ENCODE data around the gene SLC25A44. TPM values are rescaled to one million over a fixed set of nuclear protein-coding genes. Genes with fewer than 3 reads are reported as not detected.

Gene SLC25A44
- total and polyA plus RNA-seq, 4 donors: 8.6 to 18.6 (median 12.9) TPM

GRCh38 chr1:156191292-156191964 is 2.5 kb upstream of the SLC25A44 start:
- Histone ChIP-seq H3K36me3 (ENCODE audit: control insufficient read depth in 1 of 2, insufficient read depth in 2 of 2, low read length in 1 of 2) (peaks cover 0 to under 1% of the 10 kb centered on the region in 2 donors), H3K27ac (ENCODE audit: low read depth in 1 of 2, low read length in 2 of 2) (no peak overlapping the region), H3K4me3 (ENCODE audit: low read length in 2 of 2) (no peak overlapping the region), H3K27me3 (ENCODE audit: control insufficient read depth in 1 of 2, insufficient read depth in 2 of 2, low read length in 1 of 2) (no peaks in the 10 kb centered on the region), H3K9me3 (ENCODE audit: control insufficient read depth, low read length) (no peaks in the 10 kb centered on the region), H3K4me1 (ENCODE audit: control insufficient read depth in 1 of 2, insufficient read depth in 2 of 2, low read length in 2 of 2) (no peaks in the 10 kb centered on the region)
- intact Hi-C loops (cut with DNase I): loop anchor here in 1 of 2 donors (10.0 kb wide), 1 partner anchor 47 kb away; no protein-coding TSS in a partner anchor
- 80 to 86% methylated on average over 4 of the region's 4 CpGs for WGBS, 2 donors
- no peak for DNase-seq
- no peak for ATAC-seq (ENCODE audit: low FRiP score)

DNA sequence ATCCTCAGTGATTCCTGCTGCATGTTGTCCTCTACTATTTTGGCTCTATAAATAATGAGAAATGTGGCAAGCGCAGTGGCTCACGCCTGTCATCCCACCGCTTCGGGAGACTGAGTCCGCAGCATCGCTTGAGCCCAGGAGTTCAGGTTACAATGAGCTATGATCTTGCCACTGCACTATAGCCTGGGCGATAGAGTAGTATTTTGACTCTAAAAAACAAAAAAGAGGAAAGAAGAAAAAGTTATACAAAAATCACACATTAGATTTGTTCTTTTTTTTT is 756 bp upstream of the SLC25A44 start:
- intact Hi-C loops (cut with DNase I): loop anchor here in 1 of 2 donors (10.0 kb wide), 1 partner anchor 48 kb away; no protein-coding TSS in a partner anchor
- ATAC-seq (ENCODE audit: low FRiP score): no peak
- peaks cover 0 to 2% of the 10 kb centered on the region in 2 donors for H3K36me3 ChIP-seq (ENCODE audit: control insufficient read depth in 1 of 2, insufficient read depth in 2 of 2, low read length in 1 of 2)
- DNase-seq: no peak
- no peaks in the 10 kb centered on the region for H3K27me3 ChIP-seq (ENCODE audit: control insufficient read depth in 1 of 2, insufficient read depth in 2 of 2, low read length in 1 of 2)
- WGBS, 2 donors: 59 to 63% methylated on average over 7 of the region's 7 CpGs
- peak overlapping the region; percentile 42 to 54 for H3K4me3 ChIP-seq (ENCODE audit: low read length in 2 of 2)
- H3K27ac ChIP-seq (ENCODE audit: low read depth in 1 of 2, low read length in 2 of 2): no peak overlapping the region
- no peaks in the 10 kb centered on the region for H3K9me3 ChIP-seq (ENCODE audit: control insufficient read depth, low read length)
- no peaks in the 10 kb centered on the region for H3K4me1 ChIP-seq (ENCODE audit: control insufficient read depth in 1 of 2, insufficient read depth in 2 of 2, low read length in 2 of 2)

GRCh38 chr1:156194300-156194652 is 372 bp downstream of the SLC25A44 start:
- no peaks in the 10 kb centered on the region for H3K4me1 ChIP-seq (ENCODE audit: control insufficient read depth in 1 of 2, insufficient read depth in 2 of 2, low read length in 2 of 2)
- H3K9me3 ChIP-seq (ENCODE audit: control insufficient read depth, low read length): no peaks in the 10 kb centered on the region
- intact Hi-C loops (cut with DNase I): loop anchor here (2.0 to 10.0 kb wide), 2 partner anchors 19 to 49 kb away; partner anchors contain the start of gene PMF1 (in 1 of the 2)
- ATAC-seq (ENCODE audit: low FRiP score) (peak; percentile 3), DNase-seq (no peak)
- peak overlapping the region; percentile 70 to 84 for H3K4me3 ChIP-seq (ENCODE audit: low read length in 2 of 2)
- WGBS, 2 donors: 11 to 13% methylated on average over 14 of the region's 14 CpGs
- peaks cover 0 to 2% of the 10 kb centered on the region in 2 donors for H3K36me3 ChIP-seq (ENCODE audit: control insufficient read depth in 1 of 2, insufficient read depth in 2 of 2, low read length in 1 of 2)
- H3K27me3 ChIP-seq (ENCODE audit: control insufficient read depth in 1 of 2, insufficient read depth in 2 of 2, low read length in 1 of 2): no peaks in the 10 kb centered on the region
- peak overlapping the region; percentile 1 to 65 for H3K27ac ChIP-seq (ENCODE audit: low read depth in 1 of 2, low read length in 2 of 2)

- no peaks in the 10 kb centered on the region for H3K9me3 ChIP-seq (ENCODE audit: control insufficient read depth, low read length)
- DNase-seq (no peak), ATAC-seq (ENCODE audit: low FRiP score) (no peak)
- H3K4me3 ChIP-seq (ENCODE audit: low read length in 2 of 2): no peak overlapping the region
- H3K27ac ChIP-seq (ENCODE audit: low read depth in 1 of 2, low read length in 2 of 2): no peak overlapping the region
- WGBS, 2 donors: 66% methylated on average over 4 of the region's 4 CpGs
- H3K36me3 ChIP-seq (ENCODE audit: control insufficient read depth in 1 of 2, insufficient read depth in 2 of 2, low read length in 1 of 2): peaks cover 4 to 6% of the 10 kb centered on the region in 2 donors
- intact Hi-C loops (cut with DNase I): loop anchor here (2.0 to 10.0 kb wide), 2 partner anchors 17 to 51 kb away; partner anchors contain the start of gene PMF1 (in 1 of the 2)
- H3K4me1 ChIP-seq (ENCODE audit: control insufficient read depth in 1 of 2, insufficient read depth in 2 of 2, low read length in 2 of 2): no peaks in the 10 kb centered on the region
- no peaks in the 10 kb centered on the region for H3K27me3 ChIP-seq (ENCODE audit: control insufficient read depth in 1 of 2, insufficient read depth in 2 of 2, low read length in 1 of 2)
Measured at GRCh38 chr1:156195853-156196252, 1.9 kb downstream of the SLC25A44 start.

DNA sequence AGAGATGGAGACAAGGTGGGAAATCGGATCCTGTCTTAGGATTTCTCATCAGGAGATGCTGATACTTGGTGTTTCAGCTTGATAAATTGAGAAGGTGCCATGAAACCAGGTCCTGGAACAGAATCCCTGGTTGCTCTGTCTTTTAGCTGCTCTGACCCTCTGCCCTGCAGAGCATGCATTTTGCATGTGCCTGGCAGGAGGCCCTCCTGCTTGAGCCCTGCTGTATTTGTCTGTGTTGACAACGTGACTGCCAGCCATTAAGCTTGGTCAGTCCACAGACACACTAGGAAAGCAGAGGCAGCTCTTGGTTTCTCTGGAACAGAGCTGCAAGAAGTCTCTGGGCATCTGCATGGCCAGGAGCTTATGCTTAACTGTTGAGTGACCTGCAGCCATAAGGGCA is 2.5 kb downstream of the SLC25A44 start:
- intact Hi-C loops (cut with DNase I): loop anchor here in 1 of 2 donors (10.0 kb wide), 1 partner anchor 52 kb away; no protein-coding TSS in a partner anchor
- DNase-seq (no peak), ATAC-seq (ENCODE audit: low FRiP score) (no peak)
- Histone ChIP-seq H3K4me3 (ENCODE audit: low read length in 2 of 2) (no peak overlapping the region), H3K27me3 (ENCODE audit: control insufficient read depth in 1 of 2, insufficient read depth in 2 of 2, low read length in 1 of 2) (no peaks in the 10 kb centered on the region), H3K27ac (ENCODE audit: low read depth in 1 of 2, low read length in 2 of 2) (no peak overlapping the region), H3K36me3 (ENCODE audit: control insufficient read depth in 1 of 2, insufficient read depth in 2 of 2, low read length in 1 of 2) (peaks cover 4 to 6% of the 10 kb centered on the region in 2 donors), H3K4me1 (ENCODE audit: control insufficient read depth in 1 of 2, insufficient read depth in 2 of 2, low read length in 2 of 2) (no peaks in the 10 kb centered on the region), H3K9me3 (ENCODE audit: control insufficient read depth, low read length) (no peaks in the 10 kb centered on the region)
- WGBS, 2 donors: 56 to 57% methylated on average over 2 of the region's 2 CpGs

- H3K27ac ChIP-seq (ENCODE audit: low read depth in 1 of 2, low read length in 2 of 2): no peak overlapping the region
- DNase-seq (no peak), ATAC-seq (ENCODE audit: low FRiP score) (no peak)
- H3K9me3 ChIP-seq (ENCODE audit: control insufficient read depth, low read length): no peaks in the 10 kb centered on the region
- 72 to 78% methylated on average over 5 of the region's 5 CpGs for WGBS, 2 donors
- peaks cover 4 to 9% of the 10 kb centered on the region in 2 donors for H3K36me3 ChIP-seq (ENCODE audit: control insufficient read depth in 1 of 2, insufficient read depth in 2 of 2, low read length in 1 of 2)
- H3K27me3 ChIP-seq (ENCODE audit: control insufficient read depth in 1 of 2, insufficient read depth in 2 of 2, low read length in 1 of 2): no peaks in the 10 kb centered on the region
- no peak overlapping the region for H3K4me3 ChIP-seq (ENCODE audit: low read length in 2 of 2)
- peaks cover 0 to 3% of the 10 kb centered on the region in 2 donors for H3K4me1 ChIP-seq (ENCODE audit: control insufficient read depth in 1 of 2, insufficient read depth in 2 of 2, low read length in 2 of 2)
- intact Hi-C loops (cut with DNase I): loop anchor here in 1 of 2 donors (10.0 kb wide), 1 partner anchor 54 kb away; no protein-coding TSS in a partner anchor
Measured at GRCh38 chr1:156198831-156199349, 5.0 kb downstream of the SLC25A44 start.

DNA sequence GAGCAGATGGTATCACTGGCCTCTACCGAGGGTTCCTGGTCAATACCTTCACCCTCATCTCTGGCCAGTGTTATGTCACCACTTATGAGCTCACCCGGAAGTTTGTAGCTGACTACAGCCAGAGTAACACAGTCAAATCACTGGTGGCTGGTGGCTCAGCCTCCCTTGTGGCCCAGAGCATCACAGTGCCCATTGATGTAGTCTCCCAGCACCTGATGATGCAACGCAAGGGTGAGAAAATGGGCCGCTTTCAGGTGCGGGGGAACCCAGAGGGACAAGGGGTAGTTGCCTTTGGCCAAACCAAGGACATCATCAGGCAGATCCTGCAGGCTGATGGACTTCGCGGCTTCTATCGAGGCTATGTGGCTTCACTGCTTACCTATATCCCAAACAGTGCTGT is 6.1 kb downstream of the SLC25A44 start:
- peaks cover 0 to 3% of the 10 kb centered on the region in 2 donors for H3K4me1 ChIP-seq (ENCODE audit: control insufficient read depth in 1 of 2, insufficient read depth in 2 of 2, low read length in 2 of 2)
- intact Hi-C loops (cut with DNase I): no loop called here
- no peak overlapping the region for H3K4me3 ChIP-seq (ENCODE audit: low read length in 2 of 2)
- no peak for DNase-seq
- WGBS, 2 donors: 92% methylated on average over 8 of the region's 8 CpGs
- ATAC-seq (ENCODE audit: low FRiP score): no peak
- no peaks in the 10 kb centered on the region for H3K9me3 ChIP-seq (ENCODE audit: control insufficient read depth, low read length)
- H3K27ac ChIP-seq (ENCODE audit: low read depth in 1 of 2, low read length in 2 of 2): no peak overlapping the region
- no peaks in the 10 kb centered on the region for H3K27me3 ChIP-seq (ENCODE audit: control insufficient read depth in 1 of 2, insufficient read depth in 2 of 2, low read length in 1 of 2)
- H3K36me3 ChIP-seq (ENCODE audit: control insufficient read depth in 1 of 2, insufficient read depth in 2 of 2, low read length in 1 of 2): peaks cover 4 to 9% of the 10 kb centered on the region in 2 donors

- Histone ChIP-seq H3K9me3 (ENCODE audit: control insufficient read depth, low read length) (no peaks in the 10 kb centered on the region), H3K27me3 (ENCODE audit: control insufficient read depth in 1 of 2, insufficient read depth in 2 of 2, low read length in 1 of 2) (no peaks in the 10 kb centered on the region), H3K4me3 (ENCODE audit: low read length in 2 of 2) (no peak overlapping the region), H3K27ac (ENCODE audit: low read depth in 1 of 2, low read length in 2 of 2) (no peak overlapping the region), H3K36me3 (ENCODE audit: control insufficient read depth in 1 of 2, insufficient read depth in 2 of 2, low read length in 1 of 2) (peaks cover 5 to 11% of the 10 kb centered on the region in 2 donors), H3K4me1 (ENCODE audit: control insufficient read depth in 1 of 2, insufficient read depth in 2 of 2, low read length in 2 of 2) (peaks cover 0 to 3% of the 10 kb centered on the region in 2 donors)
- ATAC-seq (ENCODE audit: low FRiP score) (no peak), DNase-seq (no peak)
- intact Hi-C loops (cut with DNase I): no loop called here
Measured at GRCh38 chr1:156203331-156203730, 9.4 kb downstream of the SLC25A44 start.

- WGBS, 2 donors: 79 to 81% methylated on average over 3 of the region's 3 CpGs
- Histone ChIP-seq H3K4me1 (ENCODE audit: control insufficient read depth in 1 of 2, insufficient read depth in 2 of 2, low read length in 2 of 2) (peaks cover 0 to 3% of the 10 kb centered on the region in 2 donors), H3K27ac (ENCODE audit: low read depth in 1 of 2, low read length in 2 of 2) (no peak overlapping the region), H3K27me3 (ENCODE audit: control insufficient read depth in 1 of 2, insufficient read depth in 2 of 2, low read length in 1 of 2) (no peaks in the 10 kb centered on the region), H3K4me3 (ENCODE audit: low read length in 2 of 2) (no peak overlapping the region), H3K9me3 (ENCODE audit: control insufficient read depth, low read length) (no peaks in the 10 kb centered on the region), H3K36me3 (ENCODE audit: control insufficient read depth in 1 of 2, insufficient read depth in 2 of 2, low read length in 1 of 2) (peaks cover 9 to 11% of the 10 kb centered on the region in 2 donors)
- DNase-seq (no peak), ATAC-seq (ENCODE audit: low FRiP score) (no peak)
- intact Hi-C loops (cut with DNase I): no loop called here
Measured at GRCh38 chr1:156204686-156205085, 10.8 kb downstream of the SLC25A44 start.
